ENCODE data around the gene MTMR12.
"Not testable (repeated sequence)": the region's sequence is repeated elsewhere in the genome, so short reads cannot be mapped to it uniquely, and the experiment has no call there.

Gene MTMR12

DNA sequence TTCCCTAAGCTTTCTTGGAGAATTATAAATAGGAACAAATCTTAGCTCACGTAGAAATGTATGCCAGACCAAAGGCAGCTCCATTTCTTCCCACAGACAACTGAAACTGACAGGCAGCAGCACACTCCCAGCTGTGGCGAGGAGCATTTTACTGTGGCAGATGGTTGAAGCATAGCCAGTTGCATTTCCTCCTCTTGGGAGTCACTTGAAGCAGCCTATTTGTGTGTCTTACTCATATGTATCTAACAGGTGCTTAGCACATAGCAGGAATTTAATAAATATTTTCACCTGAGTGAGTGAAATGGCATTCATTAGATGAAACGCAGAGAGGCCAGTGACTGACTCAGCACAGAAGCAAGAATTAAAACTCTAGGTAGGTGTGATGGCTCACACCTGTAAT lies 12.3 kb upstream of the MTMR12 start:
- no peak for DNase-seq

DNA sequence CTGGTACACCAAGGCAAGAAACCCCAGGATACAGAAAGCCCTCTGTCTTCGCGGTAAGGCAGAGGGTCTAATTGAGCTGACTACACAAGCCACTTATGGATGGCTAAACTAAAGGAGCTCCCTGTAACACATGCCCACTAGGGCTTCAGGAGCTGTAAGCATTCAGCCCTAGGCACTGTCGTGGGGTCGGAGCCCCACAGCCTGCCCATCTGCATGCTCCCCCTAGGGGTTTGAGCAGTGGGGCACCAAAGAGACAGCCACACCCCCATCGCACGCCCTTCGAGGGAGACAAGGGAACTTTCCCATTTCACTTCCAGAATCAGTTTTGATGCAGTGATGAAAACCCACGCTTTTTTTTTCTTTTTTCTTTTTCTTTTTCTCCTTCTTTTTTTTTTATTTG lies 11.0 kb upstream of the MTMR12 start:
- no peak for DNase-seq

DNA sequence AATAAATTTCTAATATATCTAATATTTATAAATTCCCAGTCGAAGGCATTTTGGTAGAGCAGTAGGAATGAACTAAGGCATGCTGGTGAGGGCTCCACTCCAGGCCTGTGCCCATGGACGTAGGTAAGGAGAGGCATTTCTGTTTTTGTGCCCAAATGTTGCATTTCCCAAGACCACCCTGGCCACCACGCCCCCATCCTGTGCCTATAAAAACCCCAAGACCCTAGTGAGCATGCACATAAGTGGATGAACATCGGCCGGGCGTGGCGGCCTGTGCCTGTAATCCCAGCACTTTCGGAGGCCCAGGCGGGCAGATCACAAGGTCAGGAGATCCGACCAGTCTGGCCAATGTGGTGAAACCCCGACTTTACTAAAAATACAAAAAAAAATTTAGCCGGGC lies 10.1 kb upstream of the MTMR12 start:
- DNase-seq = no peak

DNA sequence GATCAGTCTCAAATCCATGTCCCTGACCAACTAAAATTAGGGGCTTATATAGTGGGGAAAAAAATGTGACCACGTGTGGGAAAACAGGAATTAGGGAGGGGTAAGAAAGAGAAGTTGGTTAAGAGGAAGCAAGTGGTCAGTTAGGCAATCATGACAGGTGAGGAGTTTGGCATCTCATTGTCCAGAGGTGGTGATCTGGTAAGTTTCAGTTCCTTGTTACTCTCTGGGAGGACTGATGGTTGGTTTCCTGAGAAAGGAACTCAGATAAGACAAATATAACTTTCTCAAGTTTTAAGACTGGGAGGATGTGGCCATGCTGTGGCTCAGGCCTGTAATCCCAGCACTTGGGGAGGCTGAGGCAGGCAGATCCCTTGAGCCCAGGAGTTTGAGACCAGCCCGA lies 9.0 kb upstream of the MTMR12 start:
- not testable (repeated sequence) for DNase-seq

DNA sequence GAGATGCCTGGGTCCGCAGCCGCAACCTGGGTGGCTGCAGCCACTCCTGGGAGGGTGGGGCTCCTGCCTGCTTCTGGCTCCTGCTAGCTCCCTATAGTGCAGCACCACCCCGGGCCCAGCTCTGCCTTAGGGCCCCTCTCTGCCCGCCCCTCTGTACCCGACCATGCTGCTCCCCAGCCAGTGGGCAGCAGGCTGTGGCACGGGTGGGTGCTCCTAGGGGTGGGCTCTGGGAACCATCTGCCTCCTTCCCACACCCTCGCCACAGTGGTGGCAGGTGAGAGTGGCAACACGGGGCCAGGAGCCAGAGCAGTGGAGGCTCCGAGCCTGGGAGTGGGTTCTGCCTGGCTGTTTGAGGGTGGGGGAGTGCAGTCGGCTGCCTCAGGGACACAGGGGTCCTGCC lies 7.8 kb upstream of the MTMR12 start:
- DNase-seq = no peak

DNA sequence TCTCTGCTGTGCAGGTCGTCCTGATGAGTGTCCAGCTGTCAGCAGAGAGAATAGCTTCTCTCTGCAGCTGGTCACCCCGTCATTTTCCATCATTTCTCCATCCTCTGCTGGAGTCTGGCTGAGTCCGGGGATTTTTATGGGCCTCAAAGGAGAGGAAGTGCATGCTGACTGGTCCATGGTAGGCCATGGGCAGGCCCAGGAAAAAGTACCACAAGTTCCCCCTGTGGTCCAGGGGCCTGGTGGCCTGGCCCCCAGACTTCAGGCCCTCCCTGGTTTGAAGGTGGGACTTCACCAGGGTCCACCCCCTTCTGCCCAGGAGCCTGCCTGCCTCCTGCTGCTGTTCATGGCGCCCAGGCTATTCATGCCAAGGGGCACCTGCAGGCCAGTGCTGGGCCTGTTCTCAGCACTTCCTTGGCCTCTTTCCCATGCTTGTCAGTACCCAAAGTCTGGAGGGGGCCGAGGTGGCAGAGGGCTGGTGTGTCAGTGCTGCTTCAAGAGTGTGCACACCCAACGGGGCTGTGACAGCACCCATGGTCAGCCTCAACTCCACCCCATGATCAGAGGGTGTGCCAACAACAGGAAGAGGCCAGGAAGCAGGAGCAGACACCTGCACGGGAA lies 7.3 kb upstream of the MTMR12 start:
- DNase-seq = no peak

DNA sequence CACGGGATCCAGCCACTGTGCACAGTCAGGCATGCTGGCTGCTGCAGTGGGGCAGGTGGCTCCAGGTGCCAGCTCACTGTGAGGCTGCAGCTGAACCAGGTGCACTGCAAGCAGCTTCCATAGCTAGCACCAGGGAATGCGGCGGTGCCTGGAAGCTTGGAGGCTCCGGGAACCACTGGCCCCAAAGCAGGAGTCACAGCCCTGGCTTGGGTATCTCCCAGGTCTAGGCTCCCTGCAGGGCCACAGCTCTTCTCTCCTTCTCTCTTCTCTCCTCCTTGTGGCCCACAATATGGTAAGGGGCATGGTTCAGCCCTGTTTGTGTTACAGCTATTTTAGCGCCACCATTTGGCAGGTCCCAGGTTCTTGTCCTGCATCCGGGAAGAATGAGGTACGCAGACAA lies 6.7 kb upstream of the MTMR12 start:
- no peak for DNase-seq

DNA sequence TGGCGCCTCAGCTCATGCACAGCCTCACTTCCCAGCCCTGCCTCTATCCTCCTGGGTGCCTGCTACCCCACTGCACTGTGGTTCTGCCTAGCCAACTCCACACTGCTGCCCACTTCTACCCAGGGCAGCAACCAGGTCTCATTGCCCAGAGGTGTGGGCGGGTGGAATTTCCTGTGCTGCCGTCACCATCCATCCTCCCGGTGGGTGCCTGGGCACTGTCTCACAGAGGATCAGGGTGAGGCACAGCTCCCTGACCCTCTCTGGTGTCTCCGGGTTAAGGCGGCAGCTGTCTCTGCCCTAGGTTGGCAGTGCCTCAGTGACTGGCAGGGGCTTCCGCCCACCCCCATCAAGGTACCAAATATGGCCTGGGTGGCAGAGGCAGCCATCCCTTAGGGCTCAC lies 4.3 kb upstream of the MTMR12 start:
- no peak for DNase-seq

DNA sequence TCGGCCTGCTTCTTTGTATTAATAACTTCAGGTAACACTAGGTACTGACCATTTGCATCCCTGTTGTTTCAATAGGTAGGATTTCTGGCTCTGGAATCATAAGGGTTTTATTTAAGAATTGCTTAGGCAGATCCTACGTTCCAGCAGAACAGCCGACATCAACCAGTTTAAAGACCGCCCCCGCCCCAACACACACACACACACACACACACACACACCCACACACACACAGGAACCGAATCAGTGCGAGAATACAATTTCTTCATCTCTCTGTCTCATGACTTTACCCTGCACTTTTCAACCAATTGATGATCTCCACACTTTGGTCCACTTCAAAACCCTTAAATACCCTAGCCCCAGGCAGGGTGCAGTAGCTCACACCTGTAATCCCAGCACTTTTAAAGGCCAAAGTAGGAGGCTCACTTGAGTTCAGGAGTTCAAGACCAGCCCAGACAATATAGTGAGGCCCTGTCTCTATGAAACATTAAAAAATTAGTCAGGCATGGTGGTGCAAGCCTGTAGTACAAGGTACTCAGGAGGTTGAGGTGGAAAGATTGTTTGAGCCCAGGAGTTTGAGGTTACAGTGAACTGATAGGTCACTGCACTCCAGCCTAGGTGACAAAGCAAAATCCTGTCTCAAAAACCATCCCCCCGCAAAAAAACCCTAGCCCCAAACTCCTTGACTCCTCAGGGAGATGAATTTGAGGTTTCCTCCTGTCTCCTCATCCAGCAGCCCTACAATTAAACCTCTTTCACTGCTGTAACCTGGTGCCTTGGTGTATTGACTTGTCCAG lies 2.7 kb upstream of the MTMR12 start:
- DNase-seq = no peak

DNA sequence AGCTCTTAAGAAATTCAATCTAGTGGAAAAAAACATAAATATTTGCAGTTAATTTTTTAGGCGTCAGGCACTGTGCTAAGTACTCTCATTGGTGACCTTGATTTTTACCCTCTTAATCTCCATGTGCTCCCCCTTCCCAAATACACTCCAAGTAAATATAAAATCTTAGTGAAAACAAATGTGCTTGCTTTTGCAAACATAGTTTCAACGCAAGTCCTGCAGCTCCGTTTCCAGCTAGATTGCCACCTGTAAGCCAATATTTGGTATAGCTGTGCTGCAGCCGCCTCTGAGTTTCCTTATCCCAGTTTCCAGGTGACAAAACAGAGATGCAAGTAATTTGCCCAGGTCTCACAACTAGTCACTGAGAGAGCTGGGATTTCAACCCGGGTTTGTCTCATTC lies 1.9 kb upstream of the MTMR12 start:
- no peak for DNase-seq

DNA sequence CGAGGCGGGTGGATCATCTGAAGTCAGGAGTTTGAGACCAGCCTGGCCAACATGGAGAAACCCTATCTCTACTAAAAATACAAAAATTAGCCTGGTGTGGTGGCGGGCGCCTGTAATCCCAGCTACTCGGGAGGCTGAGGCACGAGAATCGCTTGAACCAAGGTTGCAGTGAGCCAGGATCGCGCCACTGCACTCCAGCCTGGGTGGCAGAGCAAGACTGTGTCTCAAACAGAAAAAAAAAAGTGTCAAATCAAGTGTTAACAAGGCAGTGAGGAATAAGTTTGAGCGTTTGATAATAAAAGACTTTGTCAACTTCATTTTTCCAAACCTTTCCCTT lies 1.4 kb upstream of the MTMR12 start:
- not testable (repeated sequence) for DNase-seq

DNA sequence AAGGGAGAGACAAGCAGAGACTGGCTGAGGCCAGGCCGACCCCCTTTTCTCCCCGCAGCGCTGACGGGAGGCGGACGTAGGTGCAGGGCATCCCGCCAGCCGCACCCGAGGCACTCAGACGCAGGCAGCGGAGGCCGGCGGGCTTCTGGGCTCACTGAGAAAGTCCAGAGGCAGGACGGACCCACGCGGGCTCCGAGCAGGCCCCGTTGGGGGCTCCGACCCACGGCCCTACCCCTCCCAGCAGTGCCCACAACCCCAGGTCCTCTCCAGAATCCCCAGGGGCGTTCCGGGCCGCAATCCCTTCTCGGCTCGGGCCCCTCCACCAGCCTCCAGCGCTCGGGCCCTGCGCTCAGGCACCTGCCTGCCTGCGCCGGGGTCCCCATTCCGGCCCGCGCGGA lies 543 bp downstream of the MTMR12 start:
- peak in 1 of 2 experiments; percentile 24 for DNase-seq

DNA sequence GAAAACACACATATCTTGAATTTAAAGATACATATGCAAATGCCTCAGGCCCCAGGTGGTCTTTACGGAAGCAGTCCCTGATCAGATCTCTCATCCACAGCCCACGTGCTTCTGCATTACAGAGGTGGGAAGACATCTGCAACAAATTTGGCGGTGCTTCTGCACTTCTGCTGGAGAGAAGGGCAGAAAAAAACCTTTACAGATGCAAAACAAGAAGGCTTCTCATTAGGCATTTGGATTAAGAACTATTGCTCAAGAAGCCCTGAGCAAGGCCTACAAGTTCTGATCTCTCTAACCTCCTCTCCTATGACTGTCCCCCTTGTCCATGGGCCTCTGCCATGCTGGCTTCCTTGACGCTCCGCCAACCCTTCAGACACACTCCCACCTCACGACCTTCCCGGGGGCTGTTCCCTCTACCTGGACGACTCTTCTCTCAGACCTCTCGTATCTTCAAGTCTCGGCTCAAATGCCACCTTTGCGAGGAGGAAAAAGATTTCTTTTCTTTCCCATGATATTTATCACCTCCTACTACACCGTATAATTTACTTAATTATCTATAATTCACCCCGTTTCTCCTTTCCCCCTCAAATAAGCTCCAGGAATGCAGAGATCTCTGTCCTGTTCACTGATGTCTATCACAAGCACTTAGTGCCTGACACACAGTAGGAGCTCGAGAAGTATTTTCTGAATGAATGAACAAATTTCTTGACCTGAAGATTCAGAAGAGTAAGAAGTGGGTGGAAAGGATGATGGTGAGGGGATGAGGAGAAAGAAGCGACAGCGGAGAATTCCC lies 1.1 kb downstream of the MTMR12 start:
- no peak for DNase-seq

DNA sequence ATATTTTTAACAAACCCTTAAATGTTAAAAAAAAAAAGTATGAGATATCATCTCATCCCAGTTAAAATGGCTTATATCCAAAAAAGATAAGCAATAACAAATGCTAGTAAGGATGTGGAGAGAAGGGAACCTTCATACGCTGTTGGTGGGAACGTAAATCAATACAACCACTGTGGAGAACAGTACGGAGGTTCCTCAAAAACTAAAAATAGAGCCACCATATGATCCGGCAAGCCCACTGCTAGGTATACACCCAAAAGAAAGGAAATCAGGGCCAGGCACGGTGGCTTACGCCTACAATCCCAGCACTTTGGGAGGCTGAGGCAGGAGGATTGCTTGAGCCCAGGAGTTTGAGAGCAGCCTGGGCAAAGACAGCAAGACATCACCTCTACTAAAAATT lies 3.0 kb downstream of the MTMR12 start:
- DNase-seq = no peak

DNA sequence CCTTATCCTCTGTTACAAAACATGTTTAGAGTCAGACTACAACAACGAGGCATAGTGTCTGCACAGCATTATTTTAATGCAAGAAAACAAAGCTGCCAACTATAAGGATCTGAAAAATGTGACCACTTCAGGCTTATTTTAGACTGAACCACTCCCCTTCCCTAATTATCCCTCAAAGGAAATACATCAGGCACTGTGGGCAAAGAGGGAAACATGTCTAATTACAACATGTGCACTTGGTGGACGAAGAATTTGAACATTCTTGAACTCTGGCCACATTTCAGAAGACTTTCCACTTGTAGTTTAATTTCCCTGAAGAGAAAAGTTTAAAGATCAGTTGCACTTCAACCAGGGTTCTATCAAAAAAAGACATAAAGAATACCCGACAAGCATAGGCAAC lies 3.8 kb downstream of the MTMR12 start:
- DNase-seq = no peak

DNA sequence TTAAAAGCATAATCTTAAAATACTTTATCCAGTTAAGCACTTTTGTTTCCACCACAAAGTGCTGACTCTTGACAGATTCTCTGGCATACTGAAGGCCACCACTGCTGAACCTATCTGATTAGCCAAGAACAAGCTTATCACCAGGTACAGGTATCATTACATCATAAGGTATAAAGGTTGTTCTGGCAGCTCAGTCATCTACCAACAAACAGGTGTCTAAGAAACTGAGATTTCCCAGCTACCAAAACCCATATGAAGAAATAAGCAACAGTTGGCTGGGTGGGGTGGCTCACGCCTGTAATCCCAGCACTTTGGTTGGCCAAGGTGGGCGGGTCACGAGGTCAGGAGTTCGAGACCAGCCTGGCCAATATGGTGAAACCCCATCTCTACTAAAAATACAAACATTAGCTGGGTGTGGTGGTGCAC lies 5.0 kb downstream of the MTMR12 start:
- DNase-seq = no peak

DNA sequence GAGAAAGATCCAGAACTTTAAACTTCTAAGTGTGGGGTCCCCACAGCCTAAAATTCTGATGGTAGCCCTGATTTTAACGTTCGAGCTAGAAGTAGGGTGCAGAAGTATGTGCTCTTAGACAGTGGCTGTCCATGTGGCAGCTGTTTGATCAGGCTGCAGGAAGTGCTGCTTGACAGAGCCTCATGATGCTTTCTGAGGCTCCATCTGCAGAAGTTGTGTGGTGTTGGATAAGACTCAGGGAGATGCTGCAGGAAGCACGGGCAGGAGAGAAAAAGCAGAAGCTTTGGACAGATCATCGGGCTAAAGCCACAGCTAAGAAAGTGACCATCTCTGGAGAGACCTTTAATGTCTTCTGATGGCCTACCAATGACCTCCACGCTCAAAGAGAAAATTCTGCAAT lies 8.1 kb downstream of the MTMR12 start:
- no peak for DNase-seq

DNA sequence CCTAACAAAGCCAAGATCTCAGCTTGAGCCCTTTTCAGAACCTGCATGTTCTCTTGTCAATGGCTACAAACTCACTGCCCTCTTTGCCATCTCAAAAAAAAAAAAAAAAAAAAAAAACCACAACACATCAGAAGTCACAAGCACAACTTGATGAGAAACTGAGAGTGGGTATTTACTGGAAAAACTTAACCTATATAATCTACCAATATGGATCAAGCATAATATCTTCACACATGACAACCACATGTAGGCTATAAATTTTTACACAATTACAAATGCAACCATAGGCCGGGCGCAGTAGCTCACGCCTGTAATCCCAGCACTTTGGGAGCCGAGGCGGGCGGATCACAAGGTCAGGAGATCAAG lies 9.0 kb downstream of the MTMR12 start:
- no peak for DNase-seq

DNA sequence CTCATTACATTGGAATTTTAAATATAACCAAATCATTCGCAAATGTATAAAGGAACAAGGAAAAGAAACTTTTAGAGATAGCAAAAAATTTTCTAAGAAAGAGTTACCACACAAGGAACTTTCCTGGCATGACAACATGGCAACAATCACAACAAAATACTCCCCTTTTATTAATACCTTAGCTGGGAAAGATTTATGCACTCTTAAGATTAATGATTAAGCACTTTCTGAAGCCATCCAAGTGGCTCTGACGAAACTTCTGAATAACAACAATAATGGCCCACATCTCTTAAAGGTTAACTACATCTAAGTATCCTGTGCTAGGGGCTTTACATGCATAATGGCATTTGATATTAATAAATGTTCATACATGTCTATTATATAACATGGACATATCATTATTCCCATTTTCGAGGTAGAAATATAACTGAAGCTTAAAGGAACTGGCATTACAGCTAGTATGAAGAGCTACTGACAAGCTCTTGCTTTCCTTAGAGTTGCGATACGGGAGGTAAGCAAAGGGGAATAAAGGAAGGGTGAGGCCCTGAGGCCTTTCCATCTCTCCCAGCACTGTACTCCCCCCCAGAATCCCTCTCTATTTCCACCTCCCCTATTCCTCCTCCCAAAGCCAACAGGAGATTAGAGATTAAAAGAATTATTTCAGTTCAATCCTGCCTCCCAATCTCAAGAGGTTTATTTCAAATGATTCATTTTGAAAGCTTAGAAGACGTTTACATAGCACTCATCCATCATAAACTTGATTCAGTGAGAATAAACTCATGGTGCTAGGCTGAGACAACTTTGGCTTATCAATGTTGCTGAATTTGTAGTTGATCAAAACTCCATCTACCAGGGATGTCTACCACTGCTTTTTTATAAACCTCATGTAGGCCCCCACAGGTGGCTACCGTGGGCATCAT lies 9.6 kb downstream of the MTMR12 start:
- no peak for DNase-seq

DNA sequence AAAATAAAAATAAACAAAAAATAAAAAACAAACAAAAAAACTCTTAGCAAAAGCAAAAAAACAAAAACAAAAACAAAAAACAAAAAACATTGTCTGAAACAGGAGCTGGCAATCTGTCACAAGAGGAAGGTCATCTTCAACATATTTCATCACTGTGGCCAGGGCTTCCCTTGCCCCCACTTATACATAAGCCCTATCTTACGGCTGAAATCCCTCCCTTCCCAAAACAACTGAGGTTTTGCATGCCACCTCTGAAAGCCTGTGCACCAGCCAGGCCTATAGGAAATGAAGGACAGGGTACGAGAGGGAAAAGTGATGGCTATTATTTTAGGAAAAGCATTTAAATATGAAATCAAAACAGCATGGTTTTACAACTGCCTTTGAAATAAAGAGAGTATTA lies 10.8 kb downstream of the MTMR12 start:
- DNase-seq = no peak

DNA sequence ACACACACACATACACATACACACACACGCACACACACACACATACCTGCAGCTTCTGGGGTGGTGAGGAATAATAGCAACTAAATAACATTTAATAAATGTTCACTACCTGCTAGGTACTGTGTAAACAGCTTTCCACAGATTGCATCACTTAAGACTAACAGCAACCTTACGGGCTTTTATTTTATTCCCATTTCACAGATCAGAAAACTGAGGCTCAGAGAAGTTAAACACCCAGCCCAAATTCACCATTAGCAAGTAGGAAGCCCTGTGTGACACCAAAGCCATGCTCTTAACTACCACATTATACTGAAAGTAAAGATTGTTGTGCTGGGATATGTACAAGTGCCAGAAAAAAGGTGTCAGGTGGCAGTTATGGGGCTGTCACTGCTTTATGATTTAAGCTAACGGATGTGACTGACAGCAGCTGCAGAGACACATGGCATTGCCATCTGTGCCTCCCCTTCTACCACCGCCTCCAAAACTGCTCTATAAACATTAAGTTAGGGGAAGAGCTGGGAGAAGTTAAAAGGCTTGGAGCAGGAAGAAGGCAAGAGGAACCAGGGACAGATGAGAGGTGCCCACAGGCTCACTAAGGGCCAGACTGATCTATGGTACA lies 13.6 kb downstream of the MTMR12 start:
- no peak for DNase-seq

DNA sequence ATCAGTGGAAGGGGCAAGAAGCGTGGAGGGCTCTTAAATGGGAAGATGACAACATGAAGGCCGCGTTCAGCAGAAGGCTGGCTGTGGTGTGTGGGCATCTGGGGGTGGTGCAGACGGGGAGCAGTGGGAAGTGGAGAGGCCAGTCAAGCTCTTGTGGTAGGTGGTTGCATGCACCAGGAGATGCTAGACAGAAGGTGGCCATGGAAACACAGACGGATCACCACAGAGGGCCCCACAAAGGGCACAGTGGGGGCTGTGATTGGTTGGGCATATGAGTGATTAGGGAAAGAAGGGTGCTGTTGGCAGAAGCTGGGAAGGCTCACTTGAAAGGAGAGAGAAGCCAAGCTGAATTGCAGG lies 14.7 kb downstream of the MTMR12 start:
- DNase-seq = no peak

Measured in NCI-H187 (cell line).